GM18519 (cell line): ENCODE results near the gene OLFM2.
"Not testable (repeated sequence)": the region's sequence is repeated elsewhere in the genome, so short reads cannot be mapped to it uniquely, and the experiment has no call there.

ENCODE experiments used
- ATAC-seq: cut with Tn5 transposase; IDR thresholded peaks from one replicate; pipeline ENCODE4 v1.9.1; 2021; ENCODE audit warnings: mild to moderate bottlenecking, moderate library complexity; ENCODE audit not compliant: unreplicated experiment, low FRiP score

Gene OLFM2

GRCh38 chr19:9936326-9937000 lies at the start of gene OLFM2:
Gene OLFM2, minus strand, starts transcription at chr19:9936515. Its CDS starts 149 bp downstream, at chr19:9936366.
- no peak for ATAC-seq

DNA sequence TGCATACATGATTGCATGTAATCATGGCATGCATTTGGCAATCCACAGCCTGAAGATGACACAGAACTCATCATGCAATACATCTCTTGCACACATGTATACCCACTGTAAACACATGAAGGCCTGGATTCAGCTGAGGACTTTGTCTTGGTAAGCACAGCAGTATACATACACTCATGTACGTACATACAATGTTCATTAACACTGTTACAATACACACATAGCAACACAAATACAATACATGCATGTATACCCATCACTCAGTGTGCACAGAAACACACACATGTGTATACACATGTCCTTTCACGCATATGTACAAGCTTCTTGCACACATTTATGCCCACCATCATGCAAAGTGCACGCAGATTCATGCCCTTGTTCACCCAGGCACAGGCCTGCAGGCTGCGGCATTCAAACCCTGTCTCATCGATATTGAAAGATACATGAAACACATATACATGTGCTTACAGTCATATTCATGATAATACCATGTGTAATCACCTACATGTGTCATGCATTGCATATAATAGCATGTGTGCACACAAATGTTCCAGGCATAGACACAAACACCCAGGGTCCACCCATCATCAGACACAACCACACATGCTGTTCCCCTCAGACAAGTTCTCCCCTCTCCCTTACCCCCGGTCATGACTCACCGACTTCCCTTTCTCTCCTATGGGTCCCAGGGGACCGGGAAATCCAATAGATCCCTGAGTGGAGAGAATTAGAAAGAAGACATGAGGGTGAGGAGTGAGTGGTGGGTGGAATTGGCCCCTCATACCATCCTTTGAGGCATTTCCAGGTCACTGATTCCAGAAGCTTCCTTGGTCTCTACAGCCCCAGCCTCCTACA lies 45.3 kb upstream of the OLFM2 start:
- ATAC-seq, result no peak

DNA sequence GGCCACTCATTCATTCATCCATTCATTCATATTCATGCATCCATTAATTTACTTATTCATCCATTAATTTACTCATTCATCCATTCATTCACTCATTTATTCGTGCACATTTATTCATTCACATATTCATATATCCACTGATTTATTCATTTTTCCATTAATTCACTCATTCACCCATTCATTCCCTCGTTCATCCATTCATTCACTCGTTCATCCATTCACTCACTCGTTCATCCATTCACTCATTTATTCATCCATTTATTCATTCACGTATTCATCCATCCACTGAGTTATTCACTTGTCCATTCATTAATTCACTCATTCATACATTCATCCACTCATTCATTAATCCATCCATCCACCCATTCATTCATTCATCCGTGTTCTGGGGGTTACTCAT lies 35.8 kb upstream of the OLFM2 start:
- ATAC-seq, result no peak

GRCh38 chr19:9971166-9971897 lies 35.0 kb upstream of the OLFM2 start:
- ATAC-seq, result no peak

DNA sequence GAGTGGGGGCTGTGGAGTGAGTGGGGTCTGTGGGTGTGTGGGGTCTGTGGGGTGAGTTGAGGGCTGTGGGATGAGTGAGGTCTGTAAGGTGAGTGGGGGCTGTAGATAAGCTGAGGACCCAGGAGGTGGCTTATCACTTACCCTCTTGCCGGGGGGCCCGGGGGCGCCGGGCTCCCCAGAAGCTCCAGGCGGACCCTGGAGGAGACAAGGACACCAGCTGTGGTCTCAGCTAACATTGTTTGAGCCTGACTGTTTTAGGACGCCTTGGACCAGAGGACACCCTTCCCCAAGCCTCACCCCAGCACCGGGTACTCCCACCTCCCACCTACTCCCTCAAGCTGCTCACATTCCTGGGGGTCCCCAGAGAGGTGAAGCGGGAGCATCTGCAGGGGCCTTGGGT lies 34.2 kb upstream of the OLFM2 start:
- ATAC-seq, result no peak

- ATAC-seq, result no peak
Observed at GRCh38 chr19:9969688-9969975, 33.3 kb upstream of the OLFM2 start.

DNA sequence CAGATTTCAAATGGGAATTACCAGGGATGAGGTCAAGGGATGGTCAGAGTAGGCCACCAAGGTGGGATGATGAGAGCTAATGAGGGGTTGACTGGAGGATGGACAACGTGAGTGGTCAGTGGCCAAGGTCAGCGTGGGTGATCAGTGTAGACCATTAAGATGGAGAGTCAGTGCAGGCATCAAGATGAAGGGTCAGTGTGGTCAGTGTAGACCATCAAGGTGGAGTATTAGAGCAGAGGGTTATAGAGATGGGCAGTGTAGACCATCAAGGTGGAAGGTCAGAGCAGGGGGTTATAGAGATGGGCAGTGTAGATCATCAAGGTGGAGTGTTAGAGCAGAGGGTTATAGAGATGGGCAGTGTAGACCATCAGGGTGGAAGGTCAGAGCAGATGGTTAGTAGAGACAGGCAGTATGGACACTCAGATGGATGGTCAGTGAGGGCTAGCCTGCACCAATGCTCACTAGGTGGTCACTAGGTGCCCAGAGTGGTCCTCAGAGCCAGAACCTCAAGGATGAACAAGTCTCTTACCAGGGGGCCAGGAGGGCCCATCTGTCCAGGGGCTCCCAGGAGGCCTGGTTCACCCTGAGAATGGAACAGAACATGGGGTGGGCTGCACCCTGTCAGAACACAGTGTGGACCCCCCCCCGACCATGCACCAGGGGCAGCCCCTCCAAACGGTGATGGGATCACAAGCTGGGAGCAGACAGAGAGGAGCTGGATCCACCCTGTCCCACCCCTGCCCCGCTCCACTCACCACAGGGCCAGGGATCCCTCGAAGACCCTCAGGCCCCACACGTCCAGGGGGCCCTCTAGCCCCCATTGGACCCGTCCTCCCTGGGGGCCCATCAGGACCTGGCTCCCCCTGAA lies 32.7 kb upstream of the OLFM2 start:
- ATAC-seq, result no peak

DNA sequence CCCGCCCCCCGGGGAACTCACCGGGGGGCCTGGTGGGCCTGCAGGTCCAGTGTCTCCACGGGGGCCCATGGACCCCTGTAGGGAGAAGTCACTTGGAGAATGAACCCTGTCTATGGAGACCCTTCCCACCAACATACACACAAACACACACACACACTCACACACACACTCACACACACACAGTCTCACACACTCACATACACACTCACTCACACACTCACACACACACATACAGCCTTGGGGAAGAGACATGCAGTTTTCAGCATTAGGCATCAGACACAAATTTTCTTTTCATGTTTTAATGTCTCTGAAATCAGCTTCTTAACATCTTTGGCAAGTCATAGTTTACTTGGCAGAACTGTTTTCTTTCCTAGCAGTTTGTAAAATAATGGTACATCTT lies 31.0 kb upstream of the OLFM2 start:
- no peak for ATAC-seq

- no peak for ATAC-seq
Observed at GRCh38 chr19:9966448-9966847, 30.1 kb upstream of the OLFM2 start.

DNA sequence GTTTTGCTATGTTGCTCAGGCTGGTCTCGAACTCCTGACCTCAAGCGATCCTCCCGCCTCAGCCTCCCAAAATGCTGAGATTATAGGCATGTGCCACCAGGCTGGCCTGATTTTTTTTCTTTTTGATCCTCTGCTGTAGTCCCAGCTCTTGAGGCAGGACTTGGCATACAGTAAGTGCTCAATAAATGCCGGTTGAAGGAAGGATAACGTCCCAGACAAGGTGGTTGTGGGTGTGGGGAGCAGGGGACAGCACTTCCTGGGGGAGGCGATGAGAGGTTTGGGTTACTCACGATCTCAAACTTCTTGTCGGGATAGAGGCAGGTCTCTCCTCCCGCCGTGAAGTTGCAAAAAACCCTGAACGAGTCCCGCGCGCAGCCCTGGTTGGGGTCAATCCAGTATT lies 29.7 kb upstream of the OLFM2 start:
- no peak for ATAC-seq

DNA sequence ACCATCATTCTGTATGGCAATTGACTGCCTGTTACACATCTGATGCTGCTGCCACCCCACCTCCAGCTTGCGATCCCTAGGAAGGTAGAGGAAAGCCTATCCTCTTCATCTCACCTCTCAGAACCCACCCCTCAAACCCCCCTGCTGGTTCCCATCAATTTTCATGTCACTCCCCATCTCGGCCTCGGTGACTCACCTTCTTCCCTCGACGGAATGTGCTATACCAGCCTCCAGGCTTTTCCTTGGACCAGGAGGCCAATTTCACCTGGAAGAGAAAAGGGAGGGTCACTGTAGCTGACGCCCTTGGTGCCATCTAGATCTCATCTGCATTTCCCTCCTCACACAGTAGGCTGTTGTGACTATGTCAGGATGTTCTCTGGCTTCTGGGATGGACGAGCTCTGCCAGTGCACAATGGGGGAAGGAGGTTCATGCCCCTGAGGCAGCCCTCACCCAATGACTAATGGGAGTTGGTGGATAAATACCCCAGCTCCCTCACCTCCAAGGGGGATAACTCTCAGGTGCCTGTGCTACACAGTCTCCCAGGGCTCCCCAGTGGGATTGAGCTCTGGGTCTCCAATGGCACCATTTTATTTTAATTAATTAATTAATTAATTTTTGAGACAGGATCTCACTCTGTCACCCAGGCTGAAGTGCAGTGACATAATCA lies 26.4 kb upstream of the OLFM2 start:
- no peak for ATAC-seq

GRCh38 chr19:9961103-9961502 lies 24.8 kb upstream of the OLFM2 start:
- ATAC-seq, result no peak

GRCh38 chr19:9958379-9958821 lies 22.1 kb upstream of the OLFM2 start:
- ATAC-seq, result no peak

GRCh38 chr19:9956956-9957355 lies 20.6 kb upstream of the OLFM2 start:
- no peak for ATAC-seq

DNA sequence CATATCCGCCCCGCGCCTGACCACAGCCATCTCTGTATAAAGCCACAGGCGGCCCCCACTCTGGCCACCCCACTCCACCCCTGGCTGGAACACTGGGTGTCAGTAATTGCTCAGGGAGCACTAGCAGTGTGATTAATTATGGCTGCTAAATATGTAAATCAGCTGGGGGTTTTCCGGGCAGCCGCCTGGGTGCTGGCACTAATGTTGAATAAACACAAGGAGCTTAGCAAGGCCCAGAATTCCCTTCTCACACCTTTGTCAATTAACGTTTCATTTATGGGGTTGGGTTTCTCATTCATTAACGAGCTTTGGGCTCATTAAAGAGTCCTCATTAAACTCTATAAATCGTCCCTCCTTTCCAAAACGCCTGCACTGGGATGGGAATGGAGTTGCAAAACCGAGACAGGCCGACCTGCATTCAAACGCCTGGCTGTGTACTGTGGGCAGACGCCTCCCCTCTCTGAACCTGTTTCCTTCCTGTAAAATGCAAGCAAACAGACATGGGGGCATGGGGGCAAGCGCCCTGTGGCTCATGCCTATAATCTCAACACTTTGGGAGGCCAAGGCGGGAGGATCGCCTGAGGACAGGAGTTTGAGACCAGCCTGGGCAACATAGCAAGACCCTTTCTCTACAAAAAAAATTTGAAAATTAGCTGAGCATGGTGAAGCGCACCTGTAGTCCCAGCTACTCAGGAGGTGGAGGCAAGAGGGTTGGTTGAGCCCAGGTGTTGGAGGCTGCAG lies 17.7 kb upstream of the OLFM2 start:
- no peak for ATAC-seq

DNA sequence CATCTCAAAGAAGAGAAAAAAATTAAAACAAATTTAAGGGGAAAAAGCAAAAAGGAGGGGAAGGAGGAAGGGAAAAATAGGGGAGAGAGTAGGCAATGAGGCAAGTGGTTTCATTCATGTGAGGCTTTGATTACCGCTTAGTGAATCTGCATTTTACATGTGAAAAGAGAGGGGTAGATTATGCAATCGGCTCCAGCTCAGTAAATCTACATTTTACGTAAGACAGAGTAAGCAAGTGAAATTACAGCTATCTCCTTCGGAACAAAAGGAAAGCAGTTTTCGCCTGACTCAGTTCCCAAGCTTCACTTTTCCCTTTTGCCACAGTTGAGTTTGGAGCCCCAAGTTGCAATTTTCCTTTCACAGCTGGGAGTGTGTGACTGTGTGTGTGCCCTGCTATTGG lies 16.0 kb upstream of the OLFM2 start:
- ATAC-seq, result no peak

- no peak for ATAC-seq
Observed at GRCh38 chr19:9947441-9947840, 11.1 kb upstream of the OLFM2 start.

DNA sequence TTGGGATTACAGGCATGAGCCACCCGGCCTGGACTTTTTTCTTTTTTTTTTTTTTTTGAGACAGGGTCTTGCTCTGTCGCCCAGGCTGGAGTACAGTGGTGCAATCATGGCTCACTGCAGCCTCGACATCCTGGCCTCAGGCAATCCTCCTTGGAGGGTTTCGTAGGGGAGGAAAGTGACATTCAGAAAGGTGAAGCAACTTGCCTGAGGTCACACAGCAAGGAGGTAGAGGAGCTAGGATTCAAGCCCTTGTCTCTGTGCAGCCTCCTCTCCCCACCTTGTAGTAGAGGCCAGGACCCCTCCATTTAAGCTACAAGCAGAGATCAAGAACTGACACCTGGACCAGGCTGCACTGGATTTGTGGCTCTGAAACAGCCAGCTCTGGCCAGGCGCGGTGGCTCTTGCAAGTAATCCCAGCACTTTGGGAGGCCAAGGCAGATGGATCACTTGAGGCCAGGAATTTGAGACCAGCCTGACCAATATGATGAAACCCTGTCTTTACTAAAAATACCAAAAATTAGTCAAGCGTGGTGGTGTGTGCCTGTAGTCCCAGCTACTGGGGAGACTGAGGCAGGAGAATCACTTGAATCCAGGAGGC lies 10.3 kb upstream of the OLFM2 start:
- not testable (repeated sequence) for ATAC-seq
